NCI-H526 (cell line): Measurements from ENCODE around the gene PRKCA.
"Not testable (repeated sequence)": the region's sequence is repeated elsewhere in the genome, so short reads cannot be mapped to it uniquely, and the experiment has no call there.

Experiments
- DNase-seq, 2 experiments: peaks; one replicate each; lab custom pipeline; 2025; lab: John Stamatoyannopoulos, UW

The PRKCA gene

DNA sequence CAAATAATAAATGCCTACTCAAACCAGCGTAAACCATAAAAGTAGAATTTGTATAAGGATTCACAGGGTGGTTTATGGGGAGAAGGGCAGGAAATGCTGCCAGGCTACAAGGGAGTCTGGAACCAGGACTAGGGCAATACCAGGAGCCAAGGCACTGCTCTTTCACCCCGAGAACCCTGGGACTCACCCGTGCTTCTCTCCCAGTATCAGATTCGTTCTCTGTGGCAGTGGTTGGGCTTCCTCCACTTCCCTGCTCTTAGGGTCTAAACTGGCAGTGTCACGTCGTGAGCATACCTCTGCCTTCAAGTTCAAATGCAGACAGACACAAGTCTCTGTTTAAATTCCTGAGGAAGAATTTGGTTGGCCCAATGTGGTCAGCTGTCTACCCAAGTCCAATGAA lies 49.3 kb downstream of the PRKCA start:
- no peak for DNase-seq

DNA sequence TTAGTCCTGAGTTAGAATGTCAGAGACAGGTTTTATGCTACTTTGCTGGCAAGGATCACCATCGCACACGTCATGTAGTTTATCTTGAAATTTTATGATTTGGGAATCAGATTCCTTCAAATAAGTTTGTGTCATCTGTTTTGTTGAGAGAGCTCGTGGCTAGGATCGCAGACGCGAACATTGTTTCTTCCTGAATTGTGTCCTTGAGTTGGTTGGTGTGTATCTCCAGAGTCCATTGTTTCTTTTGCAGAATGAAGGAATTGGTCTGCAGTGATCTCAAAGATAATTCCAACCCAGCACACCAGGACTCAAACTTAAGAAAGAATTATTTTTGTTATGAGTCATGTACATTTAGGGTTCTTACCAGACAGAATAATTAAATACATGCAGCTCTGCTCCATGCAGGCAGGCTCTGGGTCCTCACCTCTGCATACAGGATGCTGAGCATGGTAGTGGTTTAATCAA lies 51.6 kb downstream of the PRKCA start:
- DNase-seq, result no peak

DNA sequence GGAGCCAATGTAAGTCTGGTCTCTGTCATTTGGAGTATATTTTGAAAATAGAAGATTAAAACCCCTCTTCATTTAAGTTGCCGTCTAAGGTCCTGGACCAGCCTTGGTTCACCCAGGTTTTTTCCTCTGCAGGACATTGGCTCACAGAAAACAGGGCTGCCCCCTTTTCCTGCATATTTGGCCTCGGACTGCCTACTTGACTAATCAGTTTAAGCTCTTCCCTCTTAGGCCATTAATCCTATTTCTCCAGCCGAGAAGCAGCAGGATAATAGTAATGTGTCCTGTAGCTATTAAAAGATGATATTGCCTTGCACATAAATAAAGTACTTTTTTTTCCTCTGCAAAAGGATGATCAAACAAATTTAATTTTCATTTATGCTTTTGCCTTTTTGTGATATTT lies 52.1 kb downstream of the PRKCA start:
- DNase-seq, result no peak

DNA sequence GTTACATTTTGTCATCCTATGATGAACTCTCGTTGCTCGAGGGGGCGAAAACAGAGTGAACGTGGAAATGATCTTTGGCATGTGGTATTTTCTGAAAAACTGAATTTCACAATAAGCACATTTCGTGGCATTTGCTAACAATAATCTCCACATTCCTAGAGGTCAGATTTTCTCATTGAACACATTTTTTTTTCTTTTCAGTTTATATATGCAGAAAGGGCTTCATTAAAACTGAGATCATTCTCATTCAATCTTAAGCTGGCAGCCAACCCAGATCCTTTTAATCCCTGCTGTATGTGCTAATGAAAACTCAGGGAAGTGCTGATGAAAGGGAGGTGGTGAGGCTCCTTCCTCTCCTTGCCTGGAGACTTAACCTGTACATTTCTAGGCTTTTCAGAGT lies 52.6 kb downstream of the PRKCA start:
- DNase-seq, result no peak

DNA sequence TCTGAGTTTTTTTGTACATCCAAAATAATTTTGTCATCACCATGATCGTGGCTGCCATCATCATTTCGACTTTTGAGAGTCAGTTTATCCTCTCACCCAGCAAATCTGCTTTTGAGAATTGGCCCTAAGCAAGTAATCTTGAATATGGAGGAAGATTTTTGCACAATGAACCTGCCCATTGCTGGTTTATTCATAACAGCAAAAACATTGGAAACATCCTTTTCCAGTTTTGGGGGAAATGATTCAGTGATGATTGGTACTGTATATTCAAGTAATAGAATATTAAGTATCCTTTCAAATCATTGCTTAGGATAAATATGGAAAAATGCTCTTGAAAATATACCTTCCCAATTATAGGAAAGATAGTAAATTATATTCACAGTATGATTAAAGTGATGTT lies 53.1 kb downstream of the PRKCA start:
- no peak for DNase-seq

DNA sequence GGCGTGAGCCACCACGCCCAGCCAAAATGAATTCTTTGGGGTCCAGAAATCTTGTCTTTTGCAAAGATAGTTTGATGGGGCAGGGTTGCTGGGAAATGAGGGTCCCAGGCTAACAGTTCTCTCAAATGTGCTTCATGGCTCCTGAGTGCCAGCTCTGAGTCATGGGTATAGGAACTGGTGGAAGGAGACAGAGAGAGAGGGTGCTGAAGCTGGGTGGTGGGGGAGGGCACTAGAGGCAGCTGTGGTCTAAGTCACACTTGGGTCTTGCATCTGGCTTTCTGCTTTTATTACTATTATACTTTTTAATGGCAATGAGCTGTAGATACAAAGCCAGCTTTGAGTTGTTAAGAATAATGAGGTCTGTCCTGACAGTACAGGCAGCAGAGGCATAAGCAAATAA lies 54.6 kb downstream of the PRKCA start:
- DNase-seq, result peak in 1 of 2 experiments; percentile 8

DNA sequence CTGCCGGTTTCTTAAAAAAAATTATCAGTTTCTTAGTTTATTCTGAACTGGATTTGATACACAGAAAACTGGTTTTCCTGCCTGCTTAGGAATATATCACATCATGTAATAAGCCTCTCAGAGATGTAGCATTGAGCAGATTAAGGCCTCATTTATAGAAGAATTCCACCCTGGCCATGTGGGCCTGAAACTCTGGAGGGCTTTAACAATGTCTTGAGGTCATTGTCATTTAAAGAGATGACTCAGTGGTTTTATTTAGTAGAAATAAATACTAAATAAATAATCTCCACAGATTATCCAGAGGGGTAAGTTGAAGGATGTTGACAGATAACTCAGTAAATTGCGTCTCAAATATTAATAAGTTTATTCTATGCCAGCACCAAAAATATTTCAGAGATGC lies 56.9 kb downstream of the PRKCA start:
- DNase-seq, result no peak

DNA sequence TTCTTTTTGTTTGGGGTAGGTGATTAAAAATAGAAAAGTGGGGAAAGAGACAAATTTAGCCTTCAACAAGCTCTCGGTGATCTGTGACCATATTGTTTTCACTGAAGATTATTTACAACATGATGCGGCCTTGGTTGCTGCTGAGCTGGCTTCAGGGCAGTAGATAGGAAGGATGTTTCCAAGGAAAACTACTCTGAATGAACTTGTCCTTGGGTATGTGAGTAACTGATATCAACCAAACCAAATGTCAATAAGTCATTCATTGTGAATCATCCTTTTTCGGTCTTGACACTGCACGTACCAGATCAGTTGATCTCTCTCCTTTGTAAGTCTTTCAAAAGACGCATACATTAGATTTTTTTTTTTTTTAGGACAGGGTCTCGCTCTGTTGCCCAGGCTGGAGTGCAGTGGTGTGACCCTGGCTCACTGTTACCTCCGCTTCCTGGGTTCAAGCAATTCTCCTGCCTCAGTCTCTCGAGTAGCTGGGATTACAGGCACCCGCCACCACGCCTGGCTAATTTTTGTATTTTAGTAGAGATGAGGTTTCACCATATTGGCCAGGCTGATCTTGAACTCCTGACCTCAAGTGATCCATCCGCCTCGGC lies 58.6 kb downstream of the PRKCA start:
- DNase-seq, result not testable (repeated sequence)

DNA sequence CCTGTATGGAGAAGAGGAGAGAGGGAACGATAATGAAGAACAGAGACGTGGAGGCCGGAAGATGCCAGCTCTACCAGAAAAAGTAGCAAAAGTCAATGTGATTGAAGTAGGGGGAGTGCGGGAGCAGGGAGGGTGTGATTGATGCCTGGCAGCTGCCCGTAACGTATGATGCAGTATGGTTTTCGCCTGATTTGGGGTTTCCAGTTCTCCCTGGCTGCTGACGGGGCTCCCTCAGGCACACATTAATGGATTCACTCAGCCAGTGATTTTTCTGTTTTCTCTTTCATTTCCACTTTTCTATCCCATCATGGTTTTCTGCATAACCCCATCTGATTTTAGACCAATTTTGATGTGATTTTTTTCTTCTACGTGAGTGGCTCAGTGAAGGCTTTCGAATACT lies 62.1 kb downstream of the PRKCA start:
- no peak for DNase-seq

DNA sequence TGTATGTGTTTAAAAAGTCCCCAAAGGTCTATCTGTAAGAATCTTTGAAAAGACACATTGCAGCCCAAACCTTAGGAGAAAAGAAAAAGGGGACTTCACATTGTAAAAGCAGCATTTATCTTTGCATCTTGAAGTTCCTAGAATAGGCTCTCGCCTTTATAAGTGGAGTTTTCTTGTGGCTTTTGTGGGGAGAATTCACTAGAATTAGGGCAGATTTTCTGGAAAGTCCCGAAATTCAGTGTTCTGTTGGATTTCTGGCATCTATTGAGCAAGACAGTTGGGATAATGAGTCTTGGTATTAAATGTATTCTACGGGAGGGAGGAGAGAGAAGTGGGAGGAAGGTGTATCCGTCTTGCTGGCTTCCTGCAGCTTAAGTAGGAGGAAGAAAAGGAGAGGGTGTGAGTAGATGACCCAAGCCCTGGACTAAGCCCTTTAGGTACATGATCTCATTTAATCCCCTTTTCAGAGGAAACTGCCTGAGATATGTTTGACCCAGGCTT lies 62.6 kb downstream of the PRKCA start:
- DNase-seq, result no peak

DNA sequence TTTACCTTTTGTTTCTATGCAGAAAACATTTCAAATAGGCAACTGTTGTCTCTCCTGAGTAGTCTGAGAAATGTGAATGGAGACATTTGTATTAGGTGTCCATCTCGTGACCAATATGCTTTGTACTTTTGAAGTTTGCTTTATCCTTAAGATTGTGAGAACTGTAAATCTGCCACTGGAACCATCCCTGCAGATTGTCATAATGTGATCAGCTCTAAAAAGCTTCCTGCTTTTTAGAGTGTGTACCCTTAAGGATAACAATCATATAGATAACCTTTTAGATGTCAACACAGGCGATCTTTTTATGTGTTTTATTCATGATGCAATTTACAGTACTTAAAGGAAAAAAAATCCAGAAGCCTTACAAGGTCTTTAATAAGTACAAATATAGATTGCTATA lies 63.5 kb downstream of the PRKCA start:
- DNase-seq, result no peak

DNA sequence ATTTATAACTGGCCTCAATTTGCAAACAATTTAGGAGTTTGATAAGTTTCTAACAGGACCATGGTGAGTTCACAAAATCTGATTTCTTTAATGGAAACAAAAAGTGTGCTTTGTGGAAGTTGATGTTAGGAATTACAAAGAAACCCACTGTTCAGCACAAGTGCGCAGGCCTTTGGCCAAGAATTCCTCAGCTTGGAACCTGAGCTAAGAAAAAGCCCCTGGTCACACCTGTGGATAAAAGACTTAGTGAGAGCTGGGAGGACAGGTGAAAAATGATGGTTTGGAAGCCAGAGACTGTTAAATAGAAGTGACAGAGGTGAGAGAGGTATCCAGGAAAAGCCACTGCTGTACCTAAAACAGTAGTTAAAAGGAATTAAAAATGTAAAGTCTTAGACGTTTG lies 64.7 kb downstream of the PRKCA start:
- DNase-seq, result no peak

DNA sequence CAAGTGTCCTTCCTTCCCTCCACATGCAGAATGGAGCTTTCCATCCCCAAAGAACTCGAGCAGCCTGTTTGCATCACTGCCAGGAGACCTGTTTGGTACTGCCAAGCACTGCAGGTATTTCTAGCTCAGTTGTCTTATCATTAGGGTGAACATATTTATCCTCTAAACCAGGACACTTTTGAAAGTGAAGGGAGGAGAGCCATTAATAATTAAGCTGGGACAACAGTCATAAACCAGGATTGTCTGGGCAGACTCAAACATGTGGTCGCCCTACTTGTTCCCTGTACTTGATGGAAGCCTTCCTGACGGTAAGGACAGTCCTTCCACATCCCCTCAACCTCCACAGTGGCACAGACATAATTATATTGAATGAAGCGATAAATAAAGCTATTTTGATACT lies 67.4 kb downstream of the PRKCA start:
- DNase-seq, result no peak

DNA sequence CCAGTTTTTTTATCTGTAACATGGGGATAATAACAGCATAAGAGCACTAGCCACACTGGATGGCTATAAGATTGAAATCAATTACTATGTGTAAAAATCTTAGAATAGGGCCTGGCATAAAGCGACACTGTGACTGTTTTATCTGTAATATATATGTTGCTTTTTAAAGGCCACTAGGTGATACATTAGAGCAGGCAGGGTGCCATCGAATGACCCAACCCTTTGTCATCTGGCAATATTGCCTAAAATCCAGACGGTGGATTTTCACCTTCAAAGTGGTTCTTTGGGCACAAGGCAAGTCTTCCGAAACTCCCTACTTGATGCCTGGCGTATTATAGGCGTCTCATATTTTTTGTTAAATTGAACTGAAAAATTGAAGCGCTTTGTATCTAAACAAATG lies 69.1 kb downstream of the PRKCA start:
- DNase-seq, result no peak

DNA sequence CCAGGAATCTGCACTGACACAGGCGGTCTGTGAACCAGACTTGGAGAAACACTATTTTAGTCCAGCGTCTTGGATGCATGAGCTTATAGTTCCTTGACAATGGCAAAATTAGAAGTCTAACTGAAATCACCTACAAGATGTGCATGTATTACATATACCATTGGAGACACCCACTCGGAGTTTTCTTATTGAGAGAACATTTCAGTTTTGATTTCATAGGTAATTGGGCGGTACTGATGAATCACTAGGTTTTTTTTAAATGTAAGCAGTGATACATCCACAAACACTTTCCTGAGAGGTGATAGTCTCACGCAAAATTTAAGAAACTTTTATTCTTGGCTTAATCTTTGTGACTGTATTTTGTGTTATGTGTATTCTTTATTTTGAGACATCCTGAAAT lies 69.8 kb downstream of the PRKCA start:
- DNase-seq, result no peak

DNA sequence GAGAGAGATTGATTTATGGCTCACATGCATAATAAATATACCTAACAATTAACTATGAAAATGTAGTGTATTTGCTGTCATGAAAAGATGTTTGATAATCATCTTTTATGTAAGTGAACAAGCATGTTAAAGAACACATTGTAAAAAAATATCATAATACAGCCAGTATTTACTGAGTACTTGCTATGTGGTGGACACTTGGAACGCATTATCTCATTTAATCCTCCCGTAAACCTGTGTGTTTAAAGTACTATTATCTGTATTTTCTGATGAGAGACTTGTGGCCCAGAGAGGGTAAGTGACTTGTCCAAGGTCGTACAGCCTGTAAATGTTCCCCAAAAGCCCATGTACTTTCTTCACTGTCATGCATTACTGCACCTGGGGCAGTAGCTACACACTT lies 70.7 kb downstream of the PRKCA start:
- DNase-seq, result no peak

DNA sequence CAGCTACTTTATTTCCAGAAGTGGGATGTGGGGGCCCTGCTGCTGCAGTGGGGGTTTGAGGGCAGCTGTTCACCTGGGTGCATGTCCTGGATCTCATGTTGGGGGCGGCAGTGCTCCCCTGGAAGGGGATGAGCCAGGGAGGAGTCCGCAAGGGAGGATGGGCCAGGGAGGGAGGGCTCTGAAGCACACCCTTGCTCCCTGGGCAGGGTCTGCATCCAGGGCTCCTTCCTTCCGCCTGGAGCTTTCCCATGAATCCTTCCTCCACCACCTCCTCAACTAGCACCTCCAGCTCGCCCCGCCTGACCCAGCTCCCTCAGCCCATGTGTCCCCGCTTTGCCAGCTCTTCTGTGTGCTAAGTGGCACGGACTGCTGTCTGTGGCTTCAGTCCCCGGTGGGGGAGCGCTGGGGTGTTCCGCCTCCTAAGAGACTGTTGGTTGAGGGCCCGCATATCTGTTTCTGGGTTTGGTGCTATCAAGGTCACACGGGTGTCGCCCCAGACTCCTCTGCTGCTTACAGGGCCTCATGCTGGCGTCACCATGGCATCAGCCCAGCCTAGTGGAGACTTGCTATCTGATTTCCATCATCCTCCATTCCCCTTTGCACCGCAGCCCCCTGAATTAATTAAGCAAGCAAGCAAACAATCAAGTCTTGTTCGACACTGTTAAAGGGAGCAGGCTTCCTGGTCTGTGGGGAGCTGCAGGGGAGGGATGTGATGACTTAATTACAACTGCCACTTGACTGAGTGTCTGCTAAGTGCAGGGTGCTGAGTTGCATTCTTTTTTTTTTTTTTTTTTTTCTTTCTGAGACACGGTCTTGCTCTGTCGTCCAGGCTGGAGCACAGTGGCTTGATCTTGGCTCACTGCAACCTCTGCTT lies 71.8 kb downstream of the PRKCA start:
- peak; percentile 90 to 94 for DNase-seq

DNA sequence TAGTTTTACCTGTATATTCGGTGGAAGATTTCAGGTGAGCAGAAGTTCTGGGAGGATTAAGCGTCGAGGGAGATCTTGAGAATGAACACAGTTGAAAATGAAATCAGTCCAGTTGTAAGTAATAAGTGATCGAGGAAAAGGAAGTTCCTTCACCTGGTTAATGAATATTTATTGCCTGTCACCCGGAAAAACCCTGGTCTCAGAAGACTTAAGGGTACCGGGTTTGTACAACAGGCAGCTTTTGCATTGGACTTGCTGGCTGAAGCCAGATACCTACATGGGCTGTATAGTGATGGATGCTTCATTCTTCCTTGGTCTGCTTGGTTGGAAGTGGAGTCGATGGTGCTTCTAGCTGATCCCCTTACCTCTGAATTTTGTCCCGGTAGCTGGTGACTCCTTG lies 72.7 kb downstream of the PRKCA start:
- peak in 1 of 2 experiments; percentile 15 for DNase-seq

DNA sequence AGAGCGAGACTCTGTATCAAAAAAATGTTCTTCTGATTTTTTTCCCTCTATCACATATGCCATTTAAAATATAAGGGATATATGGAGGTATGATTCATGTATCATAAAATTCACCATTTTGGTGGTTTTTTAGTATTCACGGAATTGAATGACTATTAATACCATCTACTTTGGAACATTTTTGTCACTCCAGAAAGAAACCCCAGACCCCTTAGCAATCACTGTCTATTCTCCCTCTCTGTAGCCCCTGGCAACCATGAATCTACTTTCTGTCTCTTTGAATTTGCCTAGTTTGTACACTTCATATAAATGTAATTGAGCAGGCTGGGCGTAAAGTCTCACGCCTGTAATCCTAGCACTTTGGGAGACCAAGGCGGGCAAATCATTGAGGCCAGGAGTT lies 75.9 kb downstream of the PRKCA start:
- DNase-seq, result no peak

DNA sequence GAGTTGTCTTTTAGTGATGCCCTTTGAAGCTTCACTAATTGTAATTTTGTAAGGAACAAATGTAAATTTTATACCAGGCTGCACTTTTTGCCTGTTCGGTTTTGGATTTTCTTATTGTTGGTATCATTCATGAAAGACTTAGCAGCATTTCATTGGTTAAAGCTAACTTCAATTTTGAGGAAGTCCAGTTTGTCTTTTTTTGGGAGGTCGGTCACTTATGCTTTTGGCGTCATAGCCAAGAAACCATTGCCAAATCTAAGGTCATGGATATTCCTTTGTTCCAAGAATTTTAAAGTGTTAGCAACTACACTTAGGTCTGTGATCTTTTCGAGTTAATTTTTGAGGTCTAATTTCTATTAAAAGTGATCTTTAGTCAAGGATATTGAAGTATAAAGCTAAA lies 77.1 kb downstream of the PRKCA start:
- DNase-seq, result no peak

DNA sequence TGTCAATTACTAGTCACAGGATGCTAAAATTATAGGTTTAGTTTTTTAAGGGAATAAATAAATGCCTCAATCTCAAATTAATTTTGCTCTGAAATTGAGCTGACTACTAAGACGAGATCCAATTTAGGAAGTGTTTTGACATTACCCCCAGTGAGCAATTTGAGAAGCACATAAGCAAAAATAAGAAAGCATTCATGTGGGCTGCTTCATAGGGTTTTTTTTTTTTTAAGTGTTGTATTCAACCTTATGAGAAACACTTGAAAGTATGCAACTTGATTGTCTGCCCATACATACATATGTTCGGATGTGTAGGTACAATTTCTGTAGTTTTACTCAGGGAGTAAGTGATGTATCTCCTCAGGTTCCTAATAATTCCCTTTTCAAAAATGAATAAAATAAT lies 77.6 kb downstream of the PRKCA start:
- DNase-seq, result no peak

DNA sequence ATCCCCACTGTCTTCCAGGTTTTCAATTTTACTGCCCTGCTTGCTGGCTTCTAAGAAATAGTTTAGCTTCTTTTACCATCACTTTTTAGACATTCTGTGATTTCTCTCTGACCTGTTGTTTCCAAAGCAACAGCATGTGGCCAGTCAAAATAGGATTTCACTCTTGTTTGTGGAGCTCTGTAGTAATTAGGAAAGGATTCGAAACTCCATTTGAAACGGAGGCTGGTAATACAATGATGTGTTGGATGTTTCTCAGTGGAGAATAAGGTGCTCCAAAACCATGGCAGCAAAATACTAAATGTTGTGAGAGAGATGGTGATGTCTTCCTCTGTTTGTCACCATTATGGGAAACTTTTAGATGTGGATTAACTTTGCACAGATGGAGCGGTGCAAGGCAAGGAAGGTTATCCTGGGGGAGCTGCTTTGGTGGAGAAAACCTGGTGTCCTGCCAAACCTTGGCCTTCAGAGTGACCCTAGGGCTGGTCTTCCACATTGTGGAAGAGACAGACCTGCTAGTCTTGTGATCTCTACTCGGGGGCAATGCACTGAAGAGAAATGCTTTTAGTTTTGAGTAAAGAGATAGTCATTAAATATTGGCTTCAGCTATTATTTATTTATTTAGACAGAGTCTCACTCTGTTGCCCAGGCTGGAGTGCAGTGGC lies 79.4 kb downstream of the PRKCA start:
- no peak for DNase-seq

DNA sequence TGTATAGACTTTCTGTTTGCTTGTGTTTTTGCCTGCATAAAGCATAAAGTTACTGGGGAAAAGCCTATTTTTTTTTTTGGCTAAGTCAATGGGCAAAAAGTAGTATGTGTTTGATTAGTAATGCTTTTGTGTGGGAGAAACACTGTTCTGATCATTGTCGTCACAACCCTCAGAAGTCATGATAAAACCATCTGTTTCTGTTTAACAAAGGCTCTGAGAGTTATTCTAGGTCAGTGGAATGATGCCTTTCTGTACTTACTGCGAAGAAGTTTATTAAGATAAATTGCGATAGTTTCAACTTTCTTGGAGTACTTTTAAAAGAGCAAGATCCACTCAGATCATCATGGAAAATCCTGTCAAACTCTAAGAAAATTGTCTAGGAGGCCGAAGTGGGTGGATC lies 80.9 kb downstream of the PRKCA start:
- DNase-seq, result no peak
